SKM-1 treated with dmso at 0.1 percent for 144 hours (cell line): ENCODE data around the gene NT5C3B.

Experiments used
- DNase-seq: peaks from one replicate; lab custom pipeline; 2025; ENCODE audit not compliant: unreplicated experiment; lab: John Stamatoyannopoulos, UW

NT5C3B gene

GRCh38 chr17:41811549-41812380 lies 24.3 kb downstream of the NT5C3B start, which contains the start of gene P3H4:
Gene P3H4 (minus strand): TSS chr17:41811949. CDS start chr17:41811915, 34 bp downstream.
- DNase-seq: peak; percentile 77

- DNase-seq: no peak
Measured at GRCh38 chr17:41810659-41811548, 25.1 kb downstream of the NT5C3B start.

- DNase-seq: no peak
Measured at GRCh38 chr17:41806685-41807445, 29.2 kb downstream of the NT5C3B start.

GRCh38 chr17:41803049-41804020 lies 32.7 kb downstream of the NT5C3B start:
- no peak for DNase-seq

DNA sequence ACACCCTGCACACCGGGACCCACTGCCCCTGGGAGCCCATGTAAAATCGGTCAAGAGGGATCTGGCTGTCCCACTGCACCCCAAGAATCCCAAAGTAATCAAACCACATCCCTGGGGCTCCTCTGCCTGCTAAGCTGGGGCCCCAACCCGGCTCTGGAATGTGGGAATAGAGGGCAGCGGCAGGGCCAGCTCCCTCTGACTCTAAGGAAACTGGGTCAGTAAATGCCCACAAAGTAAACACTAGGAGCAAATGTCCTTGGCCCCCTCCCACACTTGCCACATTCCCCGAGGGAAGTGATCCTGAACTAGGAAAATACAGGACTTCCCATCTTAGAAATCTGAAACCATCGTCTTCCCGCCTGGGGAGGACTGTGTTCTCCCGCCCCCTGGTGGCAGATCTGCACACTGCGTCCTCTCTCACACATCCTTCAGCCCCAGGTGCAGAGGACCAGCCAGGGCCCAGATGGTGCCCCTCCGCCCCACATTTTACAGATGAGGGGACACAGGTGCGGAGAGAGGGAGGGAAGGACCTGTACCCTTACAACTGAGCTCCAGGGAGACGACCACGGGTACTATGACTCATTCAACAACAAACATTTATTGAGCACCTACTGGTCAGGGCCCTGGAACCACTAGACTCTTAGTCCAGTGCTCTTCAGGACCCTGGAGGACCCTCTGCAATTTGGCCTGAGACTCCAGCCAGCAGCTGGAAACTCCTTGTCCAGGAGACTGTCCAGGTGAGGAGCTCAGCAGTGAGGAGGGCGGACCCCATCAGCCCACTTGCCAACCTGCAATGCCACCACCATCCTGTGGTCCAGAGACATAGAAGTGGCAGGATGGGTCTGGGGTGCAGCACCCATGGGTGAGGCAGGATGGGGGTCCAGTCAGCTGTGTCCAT lies 34.4 kb downstream of the NT5C3B start:
- DNase-seq: peak; percentile 51

DNA sequence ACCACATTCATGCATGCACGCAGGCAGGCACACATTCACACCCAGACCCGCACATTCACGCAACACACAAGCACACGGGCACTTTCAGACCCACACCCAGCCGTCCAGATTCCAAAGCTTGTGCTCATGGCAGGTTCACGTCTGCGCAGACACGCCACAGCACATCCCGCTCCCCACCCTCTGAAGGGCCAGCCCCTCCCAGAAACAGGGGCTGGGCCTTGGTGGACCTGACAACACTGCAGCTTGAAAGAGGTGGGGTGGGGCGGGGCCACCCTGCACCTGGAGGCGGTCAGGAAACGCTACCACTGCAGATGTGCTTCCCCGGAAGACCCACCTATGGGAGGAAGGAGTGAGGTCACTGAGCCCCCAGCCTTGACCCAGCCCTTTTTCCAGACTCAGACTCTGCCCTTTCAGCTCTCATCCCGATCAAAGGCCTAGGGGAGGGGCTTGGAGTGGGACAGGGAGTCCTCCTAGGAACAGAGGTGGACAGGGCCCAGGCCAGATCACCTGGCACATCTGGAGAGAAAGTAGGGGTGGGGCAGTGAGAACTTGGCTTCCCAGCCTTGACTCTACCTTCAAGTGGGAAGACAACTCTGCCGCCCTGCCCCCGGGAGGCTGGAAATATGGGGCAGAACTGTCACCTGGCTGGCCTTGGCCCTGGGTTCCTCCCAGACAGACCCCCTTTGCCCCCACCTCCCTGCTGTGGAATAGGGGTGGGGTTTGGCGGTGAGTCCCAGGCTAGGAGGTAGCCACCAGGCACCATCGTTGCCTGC lies 35.2 kb downstream of the NT5C3B start:
- DNase-seq: no peak

DNA sequence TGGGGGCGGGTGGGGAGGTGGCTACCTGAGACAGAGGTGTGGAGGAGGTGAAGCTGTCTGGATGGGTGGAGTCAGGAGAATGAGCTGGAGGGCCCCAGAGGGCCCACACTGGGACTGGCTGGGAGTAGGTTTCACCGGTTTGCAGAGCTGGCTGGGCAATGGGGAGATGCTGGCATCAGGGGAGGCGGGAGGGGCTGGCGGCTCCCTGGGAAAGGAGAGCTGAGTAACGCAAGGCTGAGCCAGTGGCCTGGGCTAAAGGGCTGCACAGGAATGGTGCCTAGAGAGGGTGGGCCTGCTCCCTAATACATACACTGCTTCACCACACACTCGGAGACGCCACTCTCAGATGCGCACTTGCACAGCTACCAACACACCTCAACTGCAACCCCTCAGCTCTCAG lies 36.7 kb downstream of the NT5C3B start:
- no peak for DNase-seq

GRCh38 chr17:41797377-41797776 lies 38.7 kb downstream of the NT5C3B start:
- no peak for DNase-seq

DNA sequence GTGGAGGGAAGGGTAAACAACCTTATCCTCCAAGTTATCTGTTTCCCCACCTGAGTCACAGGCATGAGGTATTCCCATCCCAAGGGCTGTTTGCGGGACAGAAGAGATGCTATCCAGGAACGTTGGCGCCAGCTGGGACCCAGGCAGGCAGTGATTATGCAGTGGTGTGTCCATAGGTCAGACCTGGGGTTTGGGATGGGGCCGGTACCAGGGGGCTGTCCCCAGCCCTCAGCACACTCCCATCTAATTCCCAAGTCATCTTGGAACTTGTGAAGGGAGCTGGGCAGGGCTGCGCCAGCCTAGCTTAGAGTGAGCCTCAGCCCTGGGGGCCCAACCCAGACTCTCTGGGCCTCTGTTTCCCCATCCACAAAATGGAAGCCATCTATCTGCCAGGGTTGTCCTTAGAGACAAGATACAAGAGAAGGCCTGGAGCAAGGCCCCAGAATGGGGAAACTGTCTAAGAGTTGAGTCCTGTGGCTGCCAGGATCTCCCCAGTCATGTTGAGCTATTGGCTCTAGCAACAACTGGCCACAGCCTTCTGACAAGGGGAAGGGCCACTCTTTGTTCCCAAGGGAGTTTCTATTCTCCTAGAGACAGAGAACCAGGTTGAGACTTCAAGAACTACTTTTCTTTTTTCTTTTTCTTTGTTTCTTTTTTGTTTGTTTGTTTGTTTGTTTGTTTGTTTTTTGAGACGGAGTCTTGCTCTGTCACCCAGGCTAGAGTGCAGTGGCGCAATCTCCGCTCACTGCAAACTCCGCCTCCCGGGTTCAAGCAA lies 39.7 kb downstream of the NT5C3B start:
- DNase-seq: peak; percentile 34

DNA sequence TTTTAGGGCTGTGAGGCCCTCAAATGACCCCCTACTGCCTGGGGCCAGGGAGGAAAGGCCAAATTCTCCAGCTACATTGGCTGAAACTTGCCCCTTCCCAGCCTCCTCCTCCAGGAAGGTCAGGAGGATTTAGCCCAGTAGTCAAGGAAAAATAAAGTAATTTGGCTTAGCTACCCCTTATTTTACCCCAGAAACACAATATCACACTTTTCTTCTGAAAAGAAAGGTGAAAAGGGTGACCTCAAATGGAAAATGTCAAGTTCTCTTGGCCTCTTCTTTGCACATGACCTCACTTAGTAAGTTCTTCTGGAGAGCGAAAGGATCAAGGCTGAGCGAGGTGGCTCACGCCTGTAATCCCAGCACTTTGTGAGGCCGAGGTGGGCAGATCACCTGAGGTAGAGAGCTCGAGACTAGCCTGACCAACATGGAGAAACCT lies 41.5 kb downstream of the NT5C3B start:
- no peak for DNase-seq

GRCh38 chr17:41793784-41794539 lies 42.1 kb downstream of the NT5C3B start:
- no peak for DNase-seq

- no peak for DNase-seq
Measured at GRCh38 chr17:41792845-41793783, 42.9 kb downstream of the NT5C3B start.

- DNase-seq: no peak
Measured at GRCh38 chr17:41787021-41787418, 49.0 kb downstream of the NT5C3B start.

DNA sequence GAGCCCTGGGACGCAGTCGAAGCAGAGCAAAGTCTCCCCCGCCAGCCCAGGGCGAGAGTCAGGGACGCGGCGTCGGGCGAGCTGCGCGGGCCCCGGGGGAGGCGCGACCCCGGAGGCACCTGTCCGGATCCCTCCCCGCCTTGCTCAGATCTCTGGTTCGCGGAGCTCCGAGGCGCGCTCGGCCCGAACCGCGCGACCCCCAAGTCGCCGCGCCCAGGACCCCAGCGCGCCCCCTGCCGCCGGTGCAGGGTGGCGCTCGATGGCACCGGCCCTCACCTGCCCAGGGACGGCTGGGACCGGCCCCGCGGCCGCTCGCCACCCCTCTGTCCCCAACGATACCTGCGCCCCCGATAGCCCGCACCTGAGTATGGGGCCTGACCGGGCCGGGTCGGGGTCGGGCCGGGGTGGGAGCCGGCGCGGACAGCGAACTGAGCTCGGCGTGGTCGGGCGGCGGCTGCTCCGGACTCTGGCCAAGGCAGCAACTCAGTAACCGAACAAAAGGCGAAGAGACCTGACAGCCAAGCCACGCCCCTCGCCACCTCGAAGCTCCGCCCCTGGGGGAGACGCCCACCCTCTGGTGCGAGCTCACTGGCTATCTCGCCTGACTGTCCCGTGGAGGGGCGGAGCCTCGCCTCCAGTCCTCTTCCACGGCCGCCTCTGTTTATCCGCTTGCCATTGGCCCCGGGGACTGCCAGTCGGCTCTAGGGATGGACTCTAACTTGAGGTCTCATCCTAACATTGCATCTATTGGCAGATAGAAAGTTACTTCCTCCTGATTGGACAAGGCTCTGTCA lies 49.6 kb downstream of the NT5C3B start, which contains the start of gene JUP:
Gene JUP, minus strand, starts transcription at position 485 of the 794 bp plus-strand sequence. CDS start 14,857 bp downstream, outside the sequence.
- peak; percentile 90 for DNase-seq

DNA sequence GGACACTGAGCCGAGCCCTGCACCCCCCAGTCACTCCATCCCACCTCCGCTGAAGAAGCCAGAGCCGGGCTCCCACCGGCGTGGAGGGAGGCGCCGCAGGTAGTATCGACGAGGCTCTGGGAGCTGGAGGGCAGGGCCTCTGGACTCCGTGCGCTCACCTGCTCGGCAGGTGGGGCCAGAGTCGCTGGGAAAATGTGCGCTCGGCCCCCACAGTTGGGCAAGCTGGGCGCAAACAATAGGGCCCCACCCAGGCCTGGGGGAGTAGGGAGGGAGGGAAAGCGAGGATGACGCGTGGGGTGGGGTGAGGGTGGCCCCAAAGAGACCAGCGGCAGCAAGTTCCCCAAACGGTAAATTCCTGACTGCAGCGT lies 50.2 kb downstream of the NT5C3B start:
- DNase-seq: no peak
